Activated T-cell treated with anti-CD3 and anti-CD28 coated beads, Interleukin-2, amount 50 U/mL, for 48 hours (primary cell): ENCODE measurements around the gene ECM2.

Experiments
- DNase-seq, 2 experiments: peaks; one replicate each; pipeline ENCODE4 v3.0.0-alpha.2; 2020

ECM2 gene

GRCh38 chr9:92455217-92455616 lies 80.6 kb downstream of the ECM2 start:
- DNase-seq, result no peak

DNA sequence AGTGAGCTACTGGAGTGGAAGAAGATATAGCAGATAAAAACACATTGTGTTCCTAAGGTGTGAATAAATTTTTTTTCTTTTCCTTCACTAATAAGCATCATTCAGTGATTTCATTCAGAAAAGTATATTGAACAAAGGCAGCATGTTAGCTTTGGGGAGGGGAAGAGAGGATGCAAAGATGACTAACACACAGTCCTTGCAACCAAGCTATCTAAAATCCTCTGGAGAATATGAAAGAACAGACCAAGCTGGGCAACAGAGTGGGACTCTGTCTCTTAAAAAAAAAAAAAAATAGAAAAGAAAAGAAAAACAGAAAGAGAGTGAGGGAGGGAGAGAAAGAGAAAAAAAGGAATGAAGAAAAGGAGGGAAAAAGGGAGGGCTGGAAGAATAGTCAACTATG lies 89.3 kb downstream of the ECM2 start:
- DNase-seq, result no peak
